HG02623 (cell line): ENCODE results near the gene RNF138.
"Not testable (repeated sequence)": the region's sequence is repeated elsewhere in the genome, so short reads cannot be mapped to it uniquely, and the experiment has no call there.

ENCODE experiments used
- ATAC-seq: cut with Tn5 transposase; IDR thresholded peaks from one replicate; pipeline ENCODE4 v1.9.1; 2021; ENCODE audit warnings: moderate library complexity; ENCODE audit not compliant: unreplicated experiment

RNF138 gene

GRCh38 chr18:32167980-32168730 lies 76.5 kb downstream of the RNF138 start:
- no peak for ATAC-seq

GRCh38 chr18:32173654-32174053 lies 82.0 kb downstream of the RNF138 start:
- ATAC-seq = no peak

GRCh38 chr18:32174719-32175118 lies 83.0 kb downstream of the RNF138 start:
- ATAC-seq = no peak

GRCh38 chr18:32175265-32175664 lies 83.6 kb downstream of the RNF138 start:
- ATAC-seq = no peak

- ATAC-seq = not testable (repeated sequence)
Observed at GRCh38 chr18:32176745-32177144, 85.1 kb downstream of the RNF138 start.

GRCh38 chr18:32177530-32177929 lies 85.9 kb downstream of the RNF138 start:
- ATAC-seq = no peak
